Umbilical cord (tissue), 2 donors: ENCODE measurements around the gene CLPSL2. TPM values are rescaled to one million over a fixed set of nuclear protein-coding genes. Genes with fewer than 3 reads are reported as not detected.
A peak's percentile ranks its signal among the peaks of the same experiment; 100 is the strongest.
"Not testable (repeated sequence)": the region's sequence is repeated elsewhere in the genome, so short reads cannot be mapped to it uniquely, and the experiment has no call there.

Source experiments
- DNase-seq: peaks from one replicate; pipeline ENCODE4 v3.0.0-alpha.2; 2015; ENCODE audit warnings: low spot score
- total RNA-seq: library from RNA; depleted of rRNA; stranded (reverse); fragments of >200 nt; gene quantifications from one replicate; pipeline ENCODE4 v1.2.3, GENCODE V29; 2014; ENCODE audit warnings: low replicate concordance; ENCODE audit not compliant: insufficient read depth

The CLPSL2 gene, protein sequence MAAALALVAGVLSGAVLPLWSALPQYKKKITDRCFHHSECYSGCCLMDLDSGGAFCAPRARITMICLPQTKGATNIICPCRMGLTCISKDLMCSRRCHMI
- not detected for total RNA-seq

DNA sequence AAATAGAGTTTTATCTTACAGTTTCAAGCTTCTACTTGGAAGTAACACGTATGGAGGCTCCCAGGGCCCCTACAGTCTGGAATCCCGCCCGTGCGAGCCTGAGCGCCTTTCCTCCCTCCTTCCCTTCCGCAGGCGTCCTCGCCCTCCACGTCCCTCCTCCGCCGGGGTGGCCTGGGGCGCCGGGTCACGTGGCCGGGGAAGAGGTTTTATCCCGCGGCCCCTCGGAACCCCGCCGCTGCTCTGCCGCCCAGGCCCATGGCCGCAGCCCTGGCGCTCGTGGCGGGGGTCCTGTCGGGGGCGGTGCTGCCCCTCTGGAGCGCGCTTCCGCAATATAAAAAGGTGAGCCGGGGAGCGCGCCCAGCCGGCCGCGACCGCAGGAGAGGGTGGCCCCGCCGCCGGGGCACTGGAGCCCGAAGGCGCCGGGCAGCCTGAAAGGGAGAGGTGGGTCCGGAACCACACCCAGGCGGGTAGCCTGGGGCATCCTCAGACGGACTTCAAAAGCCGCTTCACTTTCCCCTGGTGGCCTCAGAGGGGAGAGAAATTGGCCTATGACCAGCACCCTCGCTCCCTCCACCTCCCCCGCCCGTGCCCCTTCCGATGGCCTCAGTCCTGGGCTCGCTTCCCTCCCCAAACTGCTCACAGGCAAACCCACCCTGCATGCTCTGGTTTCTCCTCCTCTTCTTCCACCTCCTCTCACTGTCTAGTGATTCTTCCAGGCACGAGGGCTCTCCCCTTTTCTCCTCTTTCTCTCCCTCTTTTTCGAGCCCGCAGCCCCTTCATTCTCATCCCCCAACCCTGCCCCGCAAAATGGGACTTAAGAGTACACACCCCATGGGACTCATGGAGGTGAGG is at the start of gene CLPSL2:
Gene CLPSL2 (plus strand): TSS at position 235 of the 852 bp plus-strand sequence. CDS start 21 bp downstream, at position 256.
- peak; percentile 42 for DNase-seq

DNA sequence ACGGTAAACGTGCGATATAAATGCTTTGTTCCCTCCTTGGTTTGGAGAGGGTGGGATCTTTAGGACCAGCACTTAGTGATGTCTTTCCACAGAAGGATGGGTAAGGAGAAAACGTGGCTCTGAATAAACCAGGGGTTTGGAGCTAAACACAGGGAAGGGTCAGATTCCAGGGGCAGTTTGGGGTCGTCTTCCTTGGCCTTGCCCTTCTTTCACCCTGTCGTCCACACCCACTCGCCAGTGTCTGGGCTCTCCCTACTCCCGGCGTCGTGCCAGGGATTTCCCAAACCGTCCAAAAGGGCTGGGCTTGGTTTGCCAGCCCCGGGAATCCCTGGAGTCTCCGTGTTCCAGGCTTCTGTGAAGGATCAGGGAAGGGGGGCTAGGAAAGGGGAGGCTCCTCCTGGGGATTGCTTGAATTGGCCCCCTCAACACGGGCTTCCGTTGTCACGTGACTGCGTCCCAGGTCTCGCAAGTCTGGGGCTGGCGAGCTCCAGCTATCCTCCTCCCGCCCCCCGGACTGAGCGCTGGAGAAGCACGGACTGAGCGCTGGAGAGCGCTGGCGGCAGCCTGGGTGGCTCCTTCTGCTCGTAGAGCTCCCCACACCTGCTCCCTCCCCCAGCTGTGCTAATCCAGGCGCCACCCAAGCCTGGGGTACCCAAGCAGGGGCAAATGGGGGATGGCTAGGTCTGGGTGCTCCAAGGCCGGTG is 49.0 kb upstream of the CLPSL2 start:
- DNase-seq: peak; percentile 92

DNA sequence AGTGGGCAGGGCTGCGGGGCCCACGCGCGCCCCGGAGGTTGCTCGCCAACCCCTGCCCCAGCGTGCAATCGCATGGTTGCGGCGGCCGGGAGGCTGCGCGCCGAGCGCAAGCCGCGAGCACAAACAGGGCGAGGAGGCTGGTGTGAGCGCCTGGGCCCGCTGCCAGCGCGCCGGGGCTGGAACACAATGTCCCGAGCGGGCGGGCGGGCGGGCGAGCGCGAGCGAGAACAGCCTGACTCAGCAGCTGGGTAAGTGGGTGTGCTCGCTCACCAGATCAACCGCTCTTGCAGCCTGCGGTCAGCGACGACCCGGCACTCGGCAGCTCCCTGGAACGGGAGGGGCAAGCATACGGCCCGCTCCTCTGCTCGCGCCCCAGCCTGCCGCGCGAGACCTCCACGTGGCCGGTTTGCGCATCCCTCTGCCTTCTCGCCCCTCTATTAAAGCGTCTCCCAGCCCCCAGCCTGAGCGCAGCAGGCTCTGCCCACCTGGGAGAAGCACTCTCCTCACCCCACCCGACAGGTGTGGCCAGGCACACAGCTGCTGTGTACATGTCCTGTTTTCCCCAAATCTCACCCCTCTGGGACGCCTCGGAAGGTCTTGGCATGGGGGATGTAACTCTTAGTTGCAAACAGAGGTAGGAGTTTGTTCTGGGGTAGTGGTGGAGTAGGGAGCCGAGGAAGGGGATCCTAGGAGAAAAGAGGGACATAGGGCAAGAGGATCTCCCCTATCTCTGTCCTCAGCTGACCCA is 48.3 kb upstream of the CLPSL2 start:
- DNase-seq: peak; percentile 95

DNA sequence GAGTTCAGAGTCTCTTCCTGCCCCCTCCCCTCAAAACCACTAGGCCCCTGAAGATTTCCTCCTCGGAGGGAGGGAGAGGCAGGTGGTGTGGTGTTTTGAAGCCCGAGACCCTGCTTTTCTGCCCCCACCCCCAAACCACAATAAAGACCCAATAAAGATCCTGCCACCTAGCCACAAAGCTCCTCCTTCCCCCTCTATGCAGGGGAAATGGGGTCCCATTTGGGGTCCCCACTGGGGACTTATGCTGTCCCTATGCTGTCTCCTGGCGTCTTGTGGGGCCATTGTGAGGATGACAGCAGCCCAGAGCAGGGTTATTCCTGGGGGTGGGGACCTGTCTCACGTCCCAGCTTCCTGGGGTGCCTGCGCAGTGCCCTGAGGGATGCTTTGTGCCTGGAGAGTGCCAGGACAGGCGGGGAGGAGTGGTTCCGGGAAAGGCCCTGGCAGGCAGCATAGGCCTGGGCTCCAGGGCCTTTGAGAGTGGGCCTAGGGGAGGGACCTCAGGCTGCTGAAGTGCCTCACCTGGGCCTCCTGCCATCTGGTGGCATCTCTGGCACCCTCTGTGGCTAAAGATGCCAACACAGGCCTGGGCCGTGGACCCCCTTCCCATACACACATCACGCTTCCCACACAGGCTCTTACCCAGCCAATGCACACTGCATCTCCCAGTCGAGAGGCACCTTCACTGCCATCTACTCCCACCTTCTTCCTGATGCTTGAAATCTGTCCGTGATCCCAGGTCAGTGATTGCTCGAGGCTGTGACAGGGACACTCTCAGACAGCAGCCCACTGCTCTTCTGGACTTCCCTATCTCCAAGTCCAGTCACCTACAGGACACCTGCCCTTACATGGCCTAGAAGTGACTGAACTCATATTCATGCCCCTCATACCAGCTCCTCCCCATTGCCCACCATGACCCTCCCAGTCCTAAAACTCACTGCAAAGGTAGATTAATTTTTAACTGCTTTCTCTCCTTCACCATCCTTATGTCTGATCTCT is 47.4 kb upstream of the CLPSL2 start:
- no peak for DNase-seq

DNA sequence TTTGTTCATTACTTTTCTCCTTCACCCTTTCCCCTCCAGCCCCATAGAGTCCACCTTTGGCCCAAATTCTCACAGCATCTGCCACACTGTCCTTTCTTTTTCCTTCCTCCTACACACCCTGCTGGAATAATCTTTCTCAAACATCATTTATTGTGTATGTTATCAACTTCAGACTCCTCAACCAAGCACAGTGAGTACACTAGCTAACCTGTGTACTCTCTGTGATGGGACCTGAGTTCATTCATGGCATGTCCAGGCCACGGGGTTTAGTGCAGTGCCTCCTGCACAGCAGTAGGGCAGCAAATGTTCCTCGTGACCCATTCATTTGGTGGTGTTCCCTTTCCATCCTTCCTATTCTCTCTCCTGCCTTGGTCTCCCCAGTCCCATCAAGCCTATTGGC is 46.7 kb upstream of the CLPSL2 start:
- no peak for DNase-seq

DNA sequence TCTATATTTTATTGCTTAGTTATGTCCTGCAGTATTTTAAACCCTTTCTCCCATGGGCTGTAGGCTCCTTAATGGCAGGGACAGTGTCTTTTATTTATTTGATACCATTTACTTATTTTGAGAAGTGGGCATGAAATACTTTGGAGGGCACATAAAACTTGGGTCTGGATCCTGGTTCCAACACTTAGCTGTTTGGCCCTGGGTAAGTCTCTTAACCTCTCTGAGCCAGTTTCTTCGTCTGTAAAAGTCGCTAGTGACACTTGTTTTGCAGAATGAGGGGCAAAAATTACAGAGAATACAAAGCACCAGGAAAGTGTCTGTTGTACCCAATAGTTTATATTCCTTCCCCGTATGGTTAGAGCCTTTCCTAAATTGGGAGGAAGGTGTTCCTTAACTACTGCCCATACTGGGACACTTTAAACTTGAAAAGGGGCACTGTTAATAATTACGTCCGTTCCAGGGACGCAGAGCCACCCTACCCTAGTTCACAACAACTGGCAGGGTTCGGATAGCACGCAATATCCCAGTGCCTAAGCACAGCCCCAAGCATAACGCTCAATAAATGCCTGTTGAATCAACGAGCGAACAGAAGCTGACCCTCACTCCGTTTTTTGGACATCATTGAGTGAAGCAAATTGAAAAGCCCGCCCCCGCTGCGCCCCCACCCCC is 45.5 kb upstream of the CLPSL2 start:
- no peak for DNase-seq

DNA sequence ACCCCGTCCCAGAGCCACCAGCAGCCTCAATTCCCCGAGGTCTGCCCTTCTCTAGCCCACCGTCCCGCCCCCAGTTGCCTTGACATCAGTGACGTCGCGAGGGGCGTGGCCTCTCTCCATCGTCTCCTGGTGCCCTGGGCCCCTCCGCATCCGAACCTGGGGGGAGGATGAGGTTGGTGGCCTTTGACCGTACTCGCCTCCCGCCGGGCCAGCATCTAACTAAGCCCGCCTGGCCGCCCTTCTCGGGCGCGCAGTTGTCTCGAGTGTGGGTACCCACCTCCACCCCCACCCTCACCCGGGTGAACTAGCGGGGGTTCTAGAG is 45.0 kb upstream of the CLPSL2 start:
- DNase-seq: peak; percentile 98

DNA sequence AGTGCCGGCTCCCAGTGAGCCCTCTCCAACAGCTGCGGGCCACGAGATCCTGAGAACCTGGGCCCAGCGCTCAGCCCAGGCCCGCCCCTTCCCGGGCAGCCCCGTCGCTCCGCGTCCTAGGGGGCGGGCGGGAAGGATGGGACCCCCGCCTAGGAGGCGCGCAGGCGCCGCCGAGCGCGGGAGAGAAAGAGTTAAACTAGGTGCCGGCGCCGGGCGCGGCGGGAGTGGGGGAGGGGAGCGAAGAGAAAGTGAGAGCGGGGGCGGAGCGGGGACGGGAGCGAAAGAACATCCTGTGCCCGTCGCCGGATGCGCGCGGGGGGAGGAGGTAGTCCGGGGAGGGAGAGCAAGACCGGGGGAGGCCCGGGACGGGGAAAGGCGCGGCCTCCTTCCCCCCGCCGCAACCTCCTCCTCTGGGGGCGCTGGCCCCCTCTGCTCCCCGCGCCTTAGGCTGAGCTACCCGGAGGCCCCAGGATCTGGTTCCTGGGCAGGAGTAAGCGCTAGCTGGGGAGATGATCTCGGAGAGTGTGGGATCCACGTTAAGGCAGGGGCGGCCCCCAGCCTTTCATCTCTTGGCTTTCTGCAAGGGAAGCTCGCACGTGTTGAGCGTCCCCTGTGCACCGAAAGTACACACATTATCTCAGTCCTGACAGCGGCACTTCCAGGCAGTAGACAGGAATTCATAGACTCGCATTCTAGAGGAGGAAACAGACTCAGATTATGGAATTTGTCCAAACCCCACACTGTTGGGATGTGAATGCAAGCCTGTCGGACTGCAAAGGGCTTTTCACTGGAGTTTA is 44.5 kb upstream of the CLPSL2 start:
- DNase-seq: peak; percentile 96

DNA sequence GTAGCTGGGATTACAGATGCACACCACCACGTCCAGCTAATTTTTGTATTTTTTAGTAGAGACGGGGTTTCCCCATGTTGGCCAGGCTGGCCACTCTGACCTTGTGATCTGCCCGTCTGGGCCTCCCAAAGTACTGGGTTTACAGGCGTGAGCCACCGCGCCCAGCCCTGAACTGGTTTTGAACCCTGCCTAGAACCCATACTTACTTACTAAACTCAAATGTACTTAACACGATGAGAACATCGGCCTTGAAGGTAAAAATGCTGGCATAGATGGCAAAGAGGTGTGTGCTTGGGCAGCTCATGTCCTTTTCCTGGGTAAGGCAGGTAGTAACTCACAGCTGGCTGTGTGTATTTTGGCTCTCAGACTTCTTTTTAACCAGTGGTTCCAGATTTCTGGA is 42.8 kb upstream of the CLPSL2 start:
- no peak for DNase-seq

DNA sequence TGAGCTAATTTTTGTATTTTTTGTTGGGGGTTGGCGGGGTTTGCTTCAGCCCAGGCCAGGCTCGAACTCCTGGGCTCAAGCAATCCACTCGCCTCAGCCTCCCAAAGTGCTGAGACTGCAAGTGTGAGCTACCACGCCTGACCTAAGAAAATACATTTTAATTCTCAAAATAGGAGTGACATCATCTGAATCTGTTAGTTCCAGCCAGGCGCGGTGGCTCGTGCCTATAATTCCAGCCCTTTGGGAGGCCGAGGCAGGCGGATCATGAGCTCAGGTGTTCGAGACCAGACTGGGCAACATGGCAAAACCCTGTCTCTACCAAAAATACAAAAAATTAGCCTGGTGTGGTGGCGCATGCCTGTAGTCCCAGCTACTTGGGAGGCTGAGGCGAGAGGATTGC is 42.1 kb upstream of the CLPSL2 start:
- DNase-seq: not testable (repeated sequence)

DNA sequence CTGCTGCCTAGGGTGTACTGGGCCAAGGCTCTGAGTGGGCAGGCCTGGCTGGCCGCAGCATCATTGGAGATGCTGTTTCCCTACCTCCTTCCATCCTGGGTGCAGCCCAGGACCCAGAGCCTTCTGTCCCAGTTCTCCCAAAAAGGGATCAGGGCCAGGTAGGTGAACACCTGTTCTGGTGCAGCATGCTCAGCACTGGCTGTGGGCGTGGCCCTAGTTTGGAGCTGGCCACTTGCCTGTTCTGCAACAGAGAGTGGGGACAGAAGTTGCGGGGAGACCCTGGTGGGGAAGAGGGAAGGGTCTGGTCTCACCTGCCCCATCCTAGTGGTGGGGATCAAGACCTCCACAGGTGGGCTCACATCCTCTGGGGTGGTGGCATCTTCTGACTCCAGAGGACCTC is 40.9 kb upstream of the CLPSL2 start:
- DNase-seq: no peak

DNA sequence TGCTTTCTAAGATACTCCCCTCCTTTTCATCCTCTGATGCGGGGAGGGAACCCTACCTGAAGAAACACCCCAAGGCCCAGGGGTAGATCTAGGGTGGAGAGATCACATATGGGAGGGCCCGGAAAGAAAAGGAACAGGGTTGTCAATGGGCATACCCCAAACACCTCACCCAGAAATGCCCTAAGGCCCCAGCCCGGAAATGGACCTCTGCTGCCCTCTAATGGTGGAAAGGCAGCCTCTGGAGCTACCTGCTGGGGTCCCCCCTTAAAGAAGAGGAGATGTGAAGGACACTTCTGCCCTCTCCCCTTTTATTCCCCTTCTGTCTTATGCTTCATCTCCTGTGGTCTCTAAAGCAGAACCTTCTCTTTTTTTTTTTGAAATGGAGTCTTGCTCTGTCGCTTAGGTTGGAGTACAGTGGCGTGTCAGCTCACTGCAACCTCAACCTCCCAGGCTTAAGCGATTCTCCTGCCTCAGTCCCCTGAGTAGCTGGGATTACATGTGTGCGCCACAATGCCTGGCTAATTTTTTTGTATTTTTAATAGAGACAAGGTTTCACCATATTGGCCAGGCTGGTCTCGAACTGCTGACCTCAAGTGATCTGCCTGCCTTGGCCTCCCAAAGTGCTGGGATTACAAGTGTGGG is 40.0 kb upstream of the CLPSL2 start:
- DNase-seq: peak; percentile 78

DNA sequence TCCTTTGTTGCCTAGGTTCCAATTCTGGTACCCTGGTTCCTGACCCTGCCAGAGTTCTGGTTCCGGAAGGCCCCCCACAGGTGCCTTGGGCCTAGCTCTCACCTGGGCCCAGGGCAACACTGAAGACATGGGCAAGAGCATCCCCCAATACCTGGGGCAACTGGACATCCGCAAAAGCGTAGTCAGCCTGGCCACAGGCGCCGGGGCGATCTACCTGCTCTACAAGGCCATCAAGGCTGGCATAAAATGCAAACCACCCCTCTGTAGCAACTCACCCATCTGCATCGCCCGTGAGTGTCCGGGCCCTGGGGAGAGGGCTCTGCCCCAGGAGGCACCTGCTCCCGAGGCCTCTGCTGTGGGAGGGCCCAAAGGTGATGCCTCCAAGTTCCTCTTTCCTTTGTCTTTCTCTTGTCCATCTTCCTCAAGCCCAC is 39.4 kb upstream of the CLPSL2 start, which contains the start of gene ARMC12:
Gene ARMC12 (plus strand): TSS at position 51 of the 431 bp plus-strand sequence. CDS start 77 bp downstream, at position 128.
- no peak for DNase-seq

DNA sequence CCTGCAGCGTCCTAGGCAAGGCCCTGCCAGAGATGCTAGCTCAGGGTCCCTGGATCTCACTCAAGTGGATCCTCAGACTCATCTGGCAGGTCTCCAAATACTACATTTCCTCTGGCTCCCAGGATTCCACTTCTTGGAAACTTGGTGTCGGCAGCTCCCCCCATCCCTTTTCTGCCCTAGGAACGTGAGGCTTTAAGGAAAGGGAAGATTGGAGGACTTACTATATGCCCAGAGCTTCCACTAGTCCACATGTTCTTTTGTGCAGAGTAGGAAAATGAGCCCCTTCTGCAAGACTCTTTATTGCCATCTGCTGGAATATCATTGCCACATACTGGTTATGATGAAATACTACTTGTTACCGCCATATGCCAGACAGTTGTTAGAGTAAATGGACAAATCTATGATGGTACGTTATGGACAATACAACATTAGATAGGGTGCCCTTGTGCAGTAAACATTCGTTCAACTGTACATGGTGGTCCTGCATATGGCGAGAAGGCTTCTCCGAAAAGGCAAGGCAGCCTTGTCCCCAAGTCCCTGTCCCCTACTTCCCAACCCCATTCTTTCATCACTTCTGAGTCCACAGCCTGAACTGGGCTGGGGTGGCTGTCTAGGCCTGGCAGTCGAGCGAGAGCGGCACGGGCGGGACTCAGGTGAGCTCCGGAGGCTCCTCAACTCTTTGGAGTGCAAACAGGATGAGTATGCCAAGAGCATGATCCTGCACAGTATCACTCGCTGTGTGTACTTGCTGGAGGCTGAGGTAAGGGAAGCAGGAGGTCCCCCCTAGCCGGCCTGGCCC is 38.8 kb upstream of the CLPSL2 start:
- peak; percentile 84 for DNase-seq

DNA sequence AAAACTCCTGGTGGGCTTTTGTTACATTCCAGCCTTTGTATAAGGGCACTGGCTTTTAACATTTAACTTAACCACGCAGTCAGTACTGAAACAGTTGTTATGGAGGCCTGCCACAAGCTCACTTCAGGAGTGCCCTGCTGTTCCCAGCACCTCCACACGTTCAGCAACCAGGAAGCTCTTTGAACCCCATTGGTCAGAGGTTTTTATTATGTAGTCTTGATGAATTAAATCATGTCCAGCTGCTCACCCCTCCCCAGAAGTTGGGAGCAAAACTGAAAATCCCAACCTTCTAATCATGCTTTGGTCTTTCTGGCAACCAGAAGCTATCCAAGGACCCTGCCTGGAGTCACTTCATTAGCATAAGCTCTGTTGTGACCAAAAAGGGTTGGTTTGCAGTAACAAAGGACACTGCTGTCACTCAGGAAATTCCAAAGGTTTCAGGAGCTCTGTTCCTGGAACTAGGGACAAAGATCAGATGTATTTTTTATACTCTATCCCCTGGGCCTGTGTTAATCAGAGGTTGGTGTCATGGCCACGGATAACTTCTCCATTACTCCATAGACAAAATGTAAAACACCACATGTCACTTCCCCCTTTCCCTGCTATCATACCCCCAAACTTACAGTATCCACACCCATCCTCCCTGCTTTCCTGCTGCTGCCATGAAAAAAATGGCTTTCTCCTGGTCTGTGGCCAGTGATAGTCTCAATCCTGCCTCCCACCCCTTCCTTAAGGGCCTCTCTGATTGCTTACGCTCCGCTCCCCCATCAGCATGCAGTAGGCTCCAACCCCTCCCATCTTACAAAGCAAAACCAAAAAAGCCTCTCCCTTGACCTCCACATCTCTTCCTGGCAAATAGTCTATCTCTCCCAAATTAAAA is 36.5 kb upstream of the CLPSL2 start:
- no peak for DNase-seq

DNA sequence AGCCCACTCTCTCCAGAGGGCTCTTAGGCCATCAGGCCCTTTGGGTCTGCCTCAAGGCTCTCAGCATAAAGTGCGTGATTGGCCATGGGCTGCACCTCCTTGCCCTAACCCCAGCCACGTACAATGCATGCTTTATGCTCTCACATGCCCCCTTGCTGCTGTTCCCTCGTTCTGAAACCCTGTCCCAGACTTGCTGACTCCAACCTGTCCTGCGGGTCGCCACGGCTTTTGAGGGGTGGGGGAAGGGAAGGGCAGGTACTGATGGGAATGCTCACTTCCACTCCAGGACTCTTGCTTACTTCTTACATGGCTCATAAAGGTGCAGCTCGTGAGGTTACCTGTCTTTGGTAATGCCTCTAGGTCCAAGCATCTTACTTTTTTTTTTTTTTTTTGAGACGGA is 33.6 kb upstream of the CLPSL2 start:
- no peak for DNase-seq

DNA sequence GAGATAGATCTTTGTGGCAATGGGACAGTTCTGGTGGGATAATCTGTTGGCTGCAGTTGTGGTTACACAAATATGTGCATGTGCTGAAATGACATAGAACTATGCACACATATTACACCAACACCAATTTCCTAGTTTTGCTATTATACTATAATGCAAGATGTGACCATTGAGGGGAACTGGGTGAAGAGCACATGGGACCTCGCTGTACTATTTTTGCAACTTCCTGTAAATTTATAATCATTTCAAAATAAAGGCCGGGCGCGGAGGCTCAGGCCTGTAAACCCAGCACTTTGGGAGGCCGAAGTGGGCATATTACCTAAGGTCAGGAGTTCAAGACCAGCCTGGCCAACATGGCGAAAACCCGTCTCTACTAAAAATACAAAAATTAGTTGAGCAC is 30.9 kb upstream of the CLPSL2 start:
- DNase-seq: no peak
